Urinary bladder (tissue), 4 donors: ENCODE results near the gene SHTN1. TPM values are rescaled to one million over a fixed set of nuclear protein-coding genes. Genes with fewer than 3 reads are reported as not detected.

ENCODE experiments used
- DNase-seq: peaks from one replicate; pipeline ENCODE4 v3.0.0-alpha.2; 2015; ENCODE audit errors: extremely low spot score
- H3K27ac ChIP-seq: one replicate; pipeline ENCODE4 v1.5.1; 2013; ENCODE audit warnings: low read depth, mild to moderate bottlenecking, moderate library complexity
- H3K36me3 ChIP-seq: one replicate; pipeline ENCODE4 v1.6.1; 2013; ENCODE audit warnings: mild to moderate bottlenecking, moderate library complexity; ENCODE audit not compliant: insufficient read depth
- H3K4me1 ChIP-seq: one replicate; pipeline ENCODE4 v1.6.1; 2013; ENCODE audit warnings: mild to moderate bottlenecking, moderate library complexity; ENCODE audit not compliant: insufficient read depth
- H3K4me3 ChIP-seq: one replicate; pipeline ENCODE4 v1.5.1; 2013; ENCODE audit warnings: low read depth, low read length
- WGBS: extraction: QIAGEN DNeasy Blood & Tissue Kit; methylation state at CpG from one replicate; pipeline ENCODE4 v1.1.7; 2013; 5-methylcytosine and 5-hydroxymethylcytosine counted together
- polyA plus RNA-seq: library from polyadenylated mRNA; stranded (reverse); fragments of 200-250 nt; gene quantifications from one replicate; pipeline ENCODE4 v1.2.3, GENCODE V29; 2013
- total RNA-seq: library from RNA; depleted of rRNA; stranded (reverse); fragments of >200 nt; gene quantifications from one replicate; pipeline ENCODE4 v1.2.3, GENCODE V29; 2014
- donor health status: healthy with polysubstance abuse.
- donor health status: healthy.

SHTN1 gene
- total and polyA plus RNA-seq, 2 donors = 2.9 to 14.9 TPM

DNA sequence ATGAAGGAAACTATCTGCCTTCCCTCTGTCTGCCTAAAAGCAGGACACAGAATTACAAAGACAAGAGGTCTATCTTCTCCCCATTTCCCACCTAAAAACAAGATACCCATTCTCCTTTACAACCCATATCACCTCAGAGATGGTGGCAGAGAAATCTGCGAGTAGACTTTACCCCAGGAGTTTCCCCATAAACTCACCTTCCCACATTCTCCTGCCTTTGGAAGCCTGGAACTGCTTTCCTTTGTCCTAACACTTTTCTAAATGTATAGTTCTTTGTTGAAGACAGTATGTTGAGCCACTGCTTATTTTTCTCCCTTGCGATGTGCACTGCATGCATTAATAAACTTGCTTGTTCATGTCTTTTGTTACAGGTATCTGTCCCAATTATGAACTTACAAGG lies 8.0 kb downstream of the SHTN1 start:
- Histone ChIP-seq H3K4me1 (no peaks in the 10 kb centered on the region), H3K36me3 (no peaks in the 10 kb centered on the region), H3K4me3 (no peak overlapping the region), H3K27ac (no peak overlapping the region)
- 91% methylated on average over 2 of the region's 2 CpGs for WGBS
- DNase-seq = no peak

DNA sequence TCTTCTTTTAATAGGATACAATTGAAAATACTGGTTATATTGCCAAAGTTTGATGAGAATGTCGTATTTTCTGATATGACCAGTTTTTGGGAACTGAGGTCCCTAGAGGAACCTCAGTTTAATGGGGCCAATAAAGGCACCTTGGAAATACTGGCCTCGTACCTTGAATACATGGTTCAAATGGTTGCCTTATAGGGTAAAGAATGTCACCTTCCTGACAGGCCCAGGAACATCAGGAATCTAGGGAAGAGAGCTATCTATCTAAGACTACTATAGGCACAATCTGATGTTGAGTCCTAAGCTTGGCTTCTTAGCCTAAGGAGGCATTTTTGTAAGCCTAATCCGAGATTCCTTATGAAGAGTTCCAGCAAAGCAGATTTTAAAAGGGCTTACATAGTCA lies 9.3 kb downstream of the SHTN1 start:
- WGBS = 91% methylated on average over 3 of the region's 3 CpGs
- no peaks in the 10 kb centered on the region for H3K36me3 ChIP-seq
- no peaks in the 10 kb centered on the region for H3K4me1 ChIP-seq
- H3K4me3 ChIP-seq = no peak overlapping the region
- DNase-seq = no peak
- no peak overlapping the region for H3K27ac ChIP-seq

DNA sequence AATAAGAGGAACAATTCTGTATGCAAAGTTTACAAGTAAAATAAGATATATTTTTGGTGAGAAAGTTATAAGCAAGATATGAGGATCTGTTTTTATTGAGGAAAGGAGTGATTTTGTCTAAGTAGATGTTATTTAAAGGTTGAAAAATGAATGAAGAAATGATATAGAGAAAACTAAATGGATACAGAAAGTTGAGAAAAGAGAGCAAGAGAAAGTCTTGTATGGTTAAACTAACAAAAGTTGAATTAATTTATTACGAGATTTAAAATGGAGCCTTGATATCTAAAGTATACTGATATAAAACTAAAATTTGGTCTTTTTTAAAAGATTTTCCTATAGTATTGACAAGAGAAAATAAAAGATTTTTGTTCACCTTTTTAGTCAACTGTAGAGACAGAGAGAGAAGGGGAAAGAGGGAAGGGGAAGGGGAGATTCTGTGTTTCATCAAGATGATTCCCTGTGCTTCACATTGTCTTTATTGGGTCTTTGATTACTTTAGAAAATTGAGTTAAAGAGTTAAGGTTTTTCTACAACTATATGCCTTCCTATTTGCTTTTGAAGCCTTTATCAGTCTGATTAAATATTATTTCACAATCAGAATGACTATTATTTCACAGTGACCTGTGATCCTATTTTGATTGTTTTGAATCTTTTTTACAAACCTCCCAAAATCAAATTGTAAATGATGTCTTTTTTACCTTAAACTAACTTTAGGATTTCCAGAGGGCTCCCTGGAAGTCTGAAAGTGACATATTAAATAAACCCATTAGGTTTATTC lies 10.7 kb downstream of the SHTN1 start:
- Histone ChIP-seq H3K4me1 (no peaks in the 10 kb centered on the region), H3K36me3 (no peaks in the 10 kb centered on the region), H3K4me3 (no peak overlapping the region), H3K27ac (no peak overlapping the region)
- DNase-seq = no peak
- 94% methylated on average over 1 of the region's 1 CpG for WGBS

DNA sequence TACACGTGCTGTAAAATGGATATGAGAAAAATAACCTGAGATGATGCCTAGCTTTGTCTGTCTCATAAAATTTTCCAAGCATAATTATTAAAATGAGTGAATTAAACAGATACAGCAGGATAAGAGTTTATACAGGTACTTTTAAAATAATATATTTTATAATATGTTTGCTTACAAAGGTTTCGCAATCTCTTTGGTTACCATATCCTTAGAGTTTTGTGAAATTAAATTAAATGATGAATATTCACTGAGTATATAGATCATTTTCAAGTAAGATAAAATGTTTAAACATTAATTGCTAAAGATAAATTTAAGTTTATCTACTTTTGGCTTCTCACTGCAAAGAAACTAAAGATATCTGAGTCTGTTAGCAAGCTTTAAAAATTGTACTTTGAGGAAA lies 11.4 kb downstream of the SHTN1 start:
- 91% methylated on average over 2 of the region's 2 CpGs for WGBS

DNA sequence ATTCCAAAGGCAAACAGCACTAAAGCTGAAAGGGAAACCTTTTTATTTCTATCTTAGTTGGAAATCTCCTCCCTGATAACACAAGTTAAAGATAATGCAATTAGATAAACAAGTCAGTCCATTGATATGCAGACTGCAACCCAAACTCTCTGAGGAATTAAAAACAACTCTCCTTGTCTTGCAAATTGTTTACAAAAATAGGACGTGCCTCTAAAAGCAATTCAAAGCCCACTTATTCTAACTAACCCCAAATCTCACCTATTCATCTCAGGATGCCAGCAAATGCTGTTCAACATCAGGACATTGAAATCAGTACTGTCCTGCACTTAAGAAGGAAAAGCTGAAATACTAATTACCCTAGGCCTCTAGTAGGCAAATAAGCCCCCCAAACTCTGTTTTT lies 12.8 kb downstream of the SHTN1 start:
- DNase-seq = no peak
- no peak overlapping the region for H3K4me3 ChIP-seq
- H3K27ac ChIP-seq = no peak overlapping the region
- 44% methylated on average over 1 of the region's 1 CpG for WGBS
- no peaks in the 10 kb centered on the region for H3K4me1 ChIP-seq
- H3K36me3 ChIP-seq = no peaks in the 10 kb centered on the region

More for the DNA sequence above, 11.4 kb downstream of the SHTN1 start:
- Histone ChIP-seq H3K27ac (no peak overlapping the region), H3K36me3 (no peaks in the 10 kb centered on the region), H3K4me1 (no peaks in the 10 kb centered on the region), H3K4me3 (no peak overlapping the region)
- DNase-seq = no peak

DNA sequence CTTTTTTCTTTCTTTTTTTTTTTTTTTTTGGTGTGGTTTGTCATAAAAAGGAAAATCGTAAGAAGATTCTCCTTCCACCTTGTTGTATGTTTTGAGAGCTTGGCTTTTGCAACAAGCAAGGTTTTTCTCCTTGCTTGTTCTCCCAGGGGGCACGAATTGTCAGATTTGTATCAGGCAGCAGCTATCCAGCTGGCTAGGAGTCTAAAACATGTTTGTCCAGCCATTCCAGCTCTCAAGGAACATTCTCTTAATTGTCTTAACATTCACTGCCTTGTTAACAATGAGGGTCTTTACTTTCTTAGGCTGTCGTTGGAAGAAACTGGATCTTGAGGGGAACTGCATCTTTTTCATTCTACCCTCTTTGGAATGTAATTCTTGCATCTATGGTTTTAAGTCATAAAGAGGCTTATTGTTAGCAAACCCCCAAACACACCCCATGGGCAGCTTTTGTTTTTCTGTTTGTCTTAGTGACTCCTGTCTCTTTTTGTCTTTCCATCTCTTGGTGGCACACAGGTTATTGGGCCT lies 14.6 kb downstream of the SHTN1 start:
- Histone ChIP-seq H3K4me1 (no peaks in the 10 kb centered on the region), H3K36me3 (no peaks in the 10 kb centered on the region), H3K4me3 (no peak overlapping the region), H3K27ac (no peak overlapping the region)
- 74% methylated on average over 3 of the region's 3 CpGs for WGBS
- DNase-seq = no peak

DNA sequence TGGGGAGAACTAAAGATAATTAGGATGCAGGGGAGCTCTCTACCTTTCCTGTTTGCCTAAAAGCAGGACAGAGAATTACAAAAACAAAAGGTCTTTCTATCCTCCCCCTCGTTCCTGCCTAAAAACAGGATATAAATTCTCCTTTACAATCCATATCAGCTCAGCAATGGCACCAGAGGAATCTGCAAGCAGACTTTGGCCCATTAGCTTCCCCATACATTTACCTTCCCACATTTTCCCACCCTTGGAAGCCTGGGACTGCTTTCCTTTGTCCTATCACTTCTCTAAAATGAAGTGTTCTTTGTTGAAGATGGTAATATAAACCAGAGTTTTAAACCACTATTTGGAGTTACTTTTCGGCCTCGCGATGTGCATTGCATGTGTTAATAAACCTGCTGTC lies 15.5 kb downstream of the SHTN1 start:
- H3K4me3 ChIP-seq = no peak overlapping the region
- WGBS = 77% methylated on average over 4 of the region's 4 CpGs
- no peak overlapping the region for H3K27ac ChIP-seq
- H3K36me3 ChIP-seq = no peaks in the 10 kb centered on the region
- H3K4me1 ChIP-seq = no peaks in the 10 kb centered on the region
- DNase-seq = no peak

DNA sequence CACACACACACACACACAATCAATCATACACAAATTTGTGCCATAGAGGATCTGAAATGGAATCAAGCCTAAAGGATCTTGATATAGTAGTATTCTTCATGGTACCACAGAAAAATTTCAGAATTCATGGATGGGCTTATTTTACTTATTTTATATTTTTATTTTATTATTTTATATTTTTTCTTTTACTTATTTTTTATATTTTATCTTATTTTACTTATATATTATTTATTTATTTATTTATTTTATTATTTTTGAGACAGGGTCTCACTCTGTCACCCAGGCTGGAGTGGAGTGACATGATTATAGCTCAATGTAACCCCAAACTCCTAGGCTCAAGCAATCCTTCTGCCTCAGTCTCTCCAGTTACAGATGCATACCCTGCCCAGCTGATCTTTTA lies 16.7 kb downstream of the SHTN1 start:
- H3K4me1 ChIP-seq = no peaks in the 10 kb centered on the region
- no peak overlapping the region for H3K4me3 ChIP-seq
- no peak for DNase-seq
- no peak overlapping the region for H3K27ac ChIP-seq
- H3K36me3 ChIP-seq = no peaks in the 10 kb centered on the region

DNA sequence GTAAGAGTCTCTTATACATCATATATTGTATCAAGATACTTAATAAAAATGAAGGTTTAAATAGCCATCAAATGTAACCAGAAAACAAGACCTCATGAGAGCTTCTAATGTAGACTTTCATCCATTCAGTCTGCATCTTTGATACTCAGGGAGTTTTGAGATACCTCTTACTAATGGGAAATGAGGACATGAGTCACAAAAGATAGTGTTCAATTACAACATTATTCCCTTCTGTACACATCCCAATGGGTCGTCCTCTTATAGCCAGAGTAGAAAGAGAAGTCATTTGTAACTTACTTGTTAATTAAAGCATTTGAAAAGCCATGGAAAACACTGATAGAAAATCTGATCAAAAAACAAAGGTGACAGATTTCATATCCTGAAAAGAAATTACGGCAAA lies 19.4 kb downstream of the SHTN1 start:
- DNase-seq = no peak
- WGBS = 80% methylated on average over 2 of the region's 2 CpGs

DNA sequence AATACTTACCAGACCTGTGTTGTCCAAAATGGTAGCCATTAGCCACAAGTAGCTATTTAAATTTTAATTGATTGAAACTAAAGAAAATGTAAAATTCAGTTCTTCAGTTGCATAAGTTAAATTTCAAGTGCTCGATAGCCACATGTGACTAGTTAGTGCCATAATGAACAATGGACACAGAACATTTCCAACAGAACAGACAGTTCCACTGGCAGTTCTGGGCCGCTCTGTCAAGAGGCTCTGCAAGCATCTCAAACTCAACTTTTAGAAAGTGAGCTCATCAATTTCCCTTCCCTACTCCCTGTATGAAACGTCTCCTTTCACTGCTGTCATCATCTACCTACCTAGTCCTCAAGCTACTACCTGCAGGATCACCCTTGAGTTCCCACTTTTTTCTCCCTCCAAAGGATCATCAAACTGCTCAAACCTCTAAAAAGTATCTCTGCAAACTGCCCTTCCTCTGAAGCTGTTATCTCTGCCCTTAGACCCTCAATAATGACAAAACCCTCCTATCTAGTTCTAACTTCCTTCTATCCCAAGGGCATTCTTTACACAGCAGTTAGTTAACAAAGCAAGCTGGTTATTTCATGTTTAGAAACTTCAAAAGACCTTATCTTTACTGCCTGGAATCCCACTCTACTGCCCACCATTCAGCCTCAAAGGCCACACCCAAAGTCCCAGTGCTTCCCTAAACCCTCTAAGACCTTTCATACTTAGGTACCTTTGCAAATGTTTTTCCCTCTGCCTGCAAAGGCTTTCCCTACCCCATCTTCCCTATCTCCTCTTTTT lies 20.6 kb downstream of the SHTN1 start:
- no peak overlapping the region for H3K27ac ChIP-seq
- no peaks in the 10 kb centered on the region for H3K36me3 ChIP-seq
- 78% methylated on average over 3 of the region's 3 CpGs for WGBS
- no peak for DNase-seq
- H3K4me1 ChIP-seq = no peaks in the 10 kb centered on the region
- H3K4me3 ChIP-seq = no peak overlapping the region

More for the DNA sequence above, 19.4 kb downstream of the SHTN1 start:
- no peak overlapping the region for H3K4me3 ChIP-seq
- H3K4me1 ChIP-seq = no peaks in the 10 kb centered on the region
- no peaks in the 10 kb centered on the region for H3K36me3 ChIP-seq
- no peak overlapping the region for H3K27ac ChIP-seq

DNA sequence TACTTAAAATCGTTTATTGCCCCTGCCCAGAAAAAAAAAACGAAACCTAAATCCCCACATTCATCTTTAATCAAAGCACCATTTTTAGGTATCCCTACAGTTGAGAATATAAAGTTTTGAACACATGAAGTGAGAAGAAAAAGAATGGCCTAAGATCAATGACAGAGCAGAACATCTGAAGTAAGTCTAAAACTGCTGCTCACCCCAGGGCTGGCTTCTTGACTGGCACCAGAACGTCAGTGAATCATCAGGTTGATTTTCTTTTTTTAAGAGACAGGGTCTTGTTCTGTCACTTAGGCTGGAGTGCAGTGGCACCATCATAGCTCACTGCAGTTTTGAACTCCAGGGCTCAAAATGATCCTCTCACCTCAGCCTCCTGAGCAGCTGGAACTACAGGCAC lies 24.9 kb downstream of the SHTN1 start:
- 66% methylated on average over 3 of the region's 3 CpGs for WGBS
- H3K27ac ChIP-seq = no peak overlapping the region
- no peak overlapping the region for H3K4me3 ChIP-seq
- DNase-seq = no peak
- H3K36me3 ChIP-seq = no peaks in the 10 kb centered on the region
- H3K4me1 ChIP-seq = no peaks in the 10 kb centered on the region

DNA sequence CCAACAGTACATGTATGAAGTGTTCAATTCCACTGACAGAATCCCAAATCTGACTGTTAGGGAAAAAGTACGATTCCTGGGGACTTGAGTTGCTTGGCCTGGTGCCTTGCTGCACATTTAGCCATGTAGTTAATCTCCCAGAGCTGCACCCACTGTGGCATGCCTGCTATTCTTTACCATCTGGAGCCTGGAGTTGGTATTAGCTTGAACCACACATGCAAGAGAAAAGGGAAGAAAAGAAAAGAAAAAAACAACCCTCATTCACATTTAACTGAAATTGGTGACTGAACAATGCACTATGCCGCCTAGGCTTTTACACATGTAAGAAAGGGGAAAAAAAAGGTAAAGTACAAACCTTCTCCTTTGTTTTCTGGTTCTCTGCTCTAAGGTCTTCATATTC lies 26.1 kb downstream of the SHTN1 start:
- Histone ChIP-seq H3K4me3 (no peak overlapping the region), H3K36me3 (no peaks in the 10 kb centered on the region), H3K27ac (no peak overlapping the region), H3K4me1 (no peaks in the 10 kb centered on the region)
- WGBS = 78% methylated on average over 2 of the region's 2 CpGs
- no peak for DNase-seq

DNA sequence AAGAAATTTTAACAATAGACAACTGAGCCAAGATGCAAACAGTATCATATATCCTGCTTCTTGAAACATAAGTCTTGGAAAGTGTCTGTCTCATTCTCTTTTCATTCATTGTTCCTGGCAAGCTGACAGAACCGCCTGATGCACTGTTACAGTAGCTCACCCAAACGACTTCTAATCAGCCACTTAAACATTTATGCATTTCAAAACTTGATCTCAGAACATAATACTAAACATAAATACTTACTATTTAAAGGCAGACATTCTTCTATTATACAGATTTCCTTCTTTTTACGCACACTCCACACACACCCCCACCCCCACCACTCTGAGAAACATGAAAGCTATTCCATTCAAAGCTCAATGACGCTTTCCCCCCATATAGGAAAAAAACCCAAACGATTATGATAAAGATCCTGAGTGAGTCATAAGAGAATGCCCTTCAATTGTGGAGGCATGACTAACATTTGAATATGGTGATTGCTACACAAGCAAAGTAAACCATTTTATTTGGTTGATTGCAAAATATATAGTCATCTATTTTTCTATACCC lies 30.5 kb downstream of the SHTN1 start:
- Histone ChIP-seq H3K27ac (no peak overlapping the region), H3K4me3 (no peak overlapping the region), H3K4me1 (no peaks in the 10 kb centered on the region), H3K36me3 (no peaks in the 10 kb centered on the region)
- WGBS = 47% methylated on average over 5 of the region's 5 CpGs
- no peak for DNase-seq

DNA sequence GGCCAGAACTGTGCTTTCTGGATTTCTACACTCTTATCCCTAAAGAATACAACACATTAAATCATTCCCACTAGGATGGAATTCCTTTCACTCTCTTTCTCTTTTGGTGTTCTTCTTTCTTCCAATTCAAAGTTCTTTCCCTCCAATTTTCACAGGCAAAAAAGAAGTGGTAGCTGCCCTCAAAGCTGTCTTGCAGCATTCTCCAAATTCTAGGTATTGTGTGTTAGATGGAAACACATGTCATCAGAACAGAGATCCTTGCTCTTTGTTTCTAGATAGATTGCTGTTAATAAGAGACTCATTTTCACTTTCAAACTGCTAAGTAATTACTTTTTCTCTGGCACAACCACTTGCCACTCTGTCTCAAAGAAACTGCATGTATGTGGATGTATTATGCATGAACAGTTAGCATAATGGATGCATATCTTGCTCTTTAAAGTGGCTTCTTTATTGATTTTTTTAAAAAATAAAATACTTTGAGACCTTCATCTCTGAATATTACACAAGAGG lies 31.0 kb downstream of the SHTN1 start:
- no peaks in the 10 kb centered on the region for H3K36me3 ChIP-seq
- no peak for DNase-seq
- no peak overlapping the region for H3K4me3 ChIP-seq
- no peak overlapping the region for H3K27ac ChIP-seq
- H3K4me1 ChIP-seq = no peaks in the 10 kb centered on the region
